A549 treated with Hydrocortisone at 1 μM for 4 hours (cell line): ENCODE results near the gene PDXDC1. TPM values are rescaled to one million over a fixed set of nuclear protein-coding genes. Genes with fewer than 3 reads are reported as not detected.

Source experiments
- total RNA-seq: library from RNA; stranded (reverse); fragments of 200-300 nt; extraction: Qiagen RNA extraction; gene quantifications from 5 replicates; pipeline ENCODE4 v1.2.3, GENCODE V29; 2022

The PDXDC1 gene, protein sequence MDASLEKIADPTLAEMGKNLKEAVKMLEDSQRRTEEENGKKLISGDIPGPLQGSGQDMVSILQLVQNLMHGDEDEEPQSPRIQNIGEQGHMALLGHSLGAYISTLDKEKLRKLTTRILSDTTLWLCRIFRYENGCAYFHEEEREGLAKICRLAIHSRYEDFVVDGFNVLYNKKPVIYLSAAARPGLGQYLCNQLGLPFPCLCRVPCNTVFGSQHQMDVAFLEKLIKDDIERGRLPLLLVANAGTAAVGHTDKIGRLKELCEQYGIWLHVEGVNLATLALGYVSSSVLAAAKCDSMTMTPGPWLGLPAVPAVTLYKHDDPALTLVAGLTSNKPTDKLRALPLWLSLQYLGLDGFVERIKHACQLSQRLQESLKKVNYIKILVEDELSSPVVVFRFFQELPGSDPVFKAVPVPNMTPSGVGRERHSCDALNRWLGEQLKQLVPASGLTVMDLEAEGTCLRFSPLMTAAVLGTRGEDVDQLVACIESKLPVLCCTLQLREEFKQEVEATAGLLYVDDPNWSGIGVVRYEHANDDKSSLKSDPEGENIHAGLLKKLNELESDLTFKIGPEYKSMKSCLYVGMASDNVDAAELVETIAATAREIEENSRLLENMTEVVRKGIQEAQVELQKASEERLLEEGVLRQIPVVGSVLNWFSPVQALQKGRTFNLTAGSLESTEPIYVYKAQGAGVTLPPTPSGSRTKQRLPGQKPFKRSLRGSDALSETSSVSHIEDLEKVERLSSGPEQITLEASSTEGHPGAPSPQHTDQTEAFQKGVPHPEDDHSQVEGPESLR
- 59.9 to 77.5 TPM (median 66.7 TPM) in 5 replicates for total RNA-seq

DNA sequence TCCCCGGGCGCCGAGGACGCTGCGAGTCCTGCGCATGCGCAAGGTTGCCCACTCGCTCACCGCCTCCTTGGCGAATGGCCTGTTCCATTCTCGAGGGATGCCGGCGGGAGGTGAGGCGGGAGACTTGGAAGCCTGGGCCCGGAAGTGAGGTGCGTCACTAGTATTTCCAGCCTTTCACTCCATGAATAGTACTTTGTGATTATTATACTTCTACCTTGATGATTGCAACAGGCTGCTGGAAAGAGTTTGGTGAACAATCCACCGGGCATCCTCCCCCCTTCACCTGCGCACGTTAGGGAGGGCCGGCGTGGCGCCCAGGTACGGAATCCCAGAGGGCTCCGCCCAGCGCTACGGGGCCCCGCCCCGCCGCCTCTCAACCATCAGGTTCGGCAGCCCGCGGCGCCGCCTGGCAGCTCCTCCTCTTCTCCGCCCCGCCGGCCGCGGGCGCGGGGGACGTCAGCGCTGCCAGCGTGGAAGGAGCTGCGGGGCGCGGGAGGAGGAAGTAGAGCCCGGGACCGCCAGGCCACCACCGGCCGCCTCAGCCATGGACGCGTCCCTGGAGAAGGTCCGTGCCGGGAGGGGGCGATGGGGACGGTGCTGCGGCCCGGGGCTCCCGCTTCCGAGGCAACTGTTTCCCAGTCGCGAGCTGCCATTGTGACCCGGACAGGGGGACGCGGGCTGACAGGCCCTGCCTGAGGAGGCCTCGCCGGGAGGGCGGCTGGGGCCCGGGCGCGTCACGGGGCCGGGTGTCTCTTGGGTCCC is at the start of gene PDXDC1:
Gene PDXDC1, plus strand, starts transcription at position 371 of the 762 bp plus-strand sequence. Its CDS starts 174 bp downstream, at position 545.

DNA sequence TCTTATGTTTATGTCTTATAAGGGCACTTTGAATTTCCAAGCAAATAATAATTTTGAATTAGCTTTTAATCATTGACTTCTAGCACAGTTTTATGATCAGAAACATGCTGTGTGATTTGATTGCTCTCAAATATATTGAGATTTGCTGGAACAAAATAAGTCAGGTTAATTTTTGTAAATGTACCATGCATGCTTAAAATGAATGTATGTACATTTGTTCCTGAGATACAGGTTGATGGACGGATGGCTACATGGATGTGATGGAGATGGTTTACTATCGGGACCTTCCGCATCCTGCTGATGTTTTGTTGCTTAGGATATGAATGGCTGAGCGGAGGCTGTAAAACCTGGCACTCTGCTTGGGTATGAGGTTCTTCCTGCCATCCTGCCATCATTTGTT is 37.7 kb upstream of the PDXDC1 start, which contains the start of gene NPIPA1:
Gene NPIPA1, plus strand, starts transcription at position 301 of the 400 bp plus-strand sequence. Its CDS starts 0 bp downstream, at position 301.

DNA sequence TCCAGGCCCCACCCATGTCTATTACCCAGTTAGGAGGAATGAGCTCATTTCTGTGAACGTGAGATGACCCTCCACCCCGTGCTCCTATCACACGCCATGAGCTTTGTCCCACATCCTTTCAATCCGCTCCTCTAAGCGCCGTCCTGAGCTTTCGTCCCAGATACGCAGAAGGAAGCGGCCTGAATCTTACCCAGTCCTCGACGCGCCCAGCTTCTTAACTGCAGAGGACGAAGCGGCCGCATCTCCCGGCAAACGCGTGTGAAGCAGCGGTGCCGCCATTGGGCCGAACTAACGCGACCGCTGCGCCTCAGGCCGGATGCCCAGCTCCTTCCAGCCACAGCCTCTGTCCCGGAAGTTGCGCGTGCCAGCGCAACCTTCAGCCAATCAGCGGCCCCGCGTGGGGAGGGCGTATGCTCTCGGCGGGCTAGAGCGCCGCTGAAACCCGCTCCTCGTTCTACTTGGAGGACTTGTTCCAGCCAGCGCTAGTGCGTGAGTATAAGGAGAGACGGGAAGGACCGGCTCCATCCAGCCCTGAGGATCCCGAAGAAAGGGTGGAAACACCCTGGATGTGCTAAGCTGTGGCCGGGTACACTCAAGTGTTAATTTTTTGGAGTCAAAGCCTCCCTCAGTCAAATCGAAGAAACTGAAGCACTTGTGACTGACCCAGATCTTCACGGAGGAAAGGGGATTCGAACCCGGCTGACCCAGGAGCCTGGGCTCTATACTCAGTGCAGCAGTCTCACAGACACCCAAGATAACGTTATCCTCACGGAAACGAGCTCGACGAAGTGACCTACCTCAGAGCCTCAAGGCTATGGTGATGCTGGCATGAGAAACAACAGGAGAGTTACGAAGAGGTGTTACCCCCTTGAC is 119.4 kb downstream of the PDXDC1 start, which contains the start of gene RRN3:
Gene RRN3, minus strand, starts transcription at position 318 of the 873 bp plus-strand sequence. Its CDS starts 39 bp downstream, at position 279.

Other genes with a start within 250 kb of the PDXDC1 start
- 0.73 to 2.2 TPM (median 1.4 TPM) in 5 replicates for gene NPIPA2, start 232.5 kb upstream of the PDXDC1 start, total RNA-seq
- gene NOMO1, start 141.3 kb upstream of the PDXDC1 start, total RNA-seq: 89.3 to 104 TPM (median 92.5 TPM) in 5 replicates
- 35.8 to 48.6 TPM (median 46.8 TPM) in 5 replicates for gene NPIPA1, start 37.6 kb upstream of the PDXDC1 start, total RNA-seq
- gene NTAN1, start 81.0 kb downstream of the PDXDC1 start, total RNA-seq: 38.9 to 52.8 TPM (median 48.7 TPM) in 5 replicates
- gene RRN3, start 119.2 kb downstream of the PDXDC1 start, total RNA-seq: 34.6 to 49.5 TPM (median 37.8 TPM) in 5 replicates